Hematopoietic multipotent progenitor cell treated with erythropoietin and hydrocortisone succinate and interleukin-3 and kit ligand, for 15 days (in vitro differentiated cells): Measurements from ENCODE around the gene DNASE2B.
"Not testable (repeated sequence)": the region's sequence is repeated elsewhere in the genome, so short reads cannot be mapped to it uniquely, and the experiment has no call there.

ENCODE experiments used
- DNase-seq: peaks from one replicate; pipeline ENCODE4 v3.0.0-alpha.2; 2015; ENCODE audit warnings: low spot score

DNASE2B gene

DNA sequence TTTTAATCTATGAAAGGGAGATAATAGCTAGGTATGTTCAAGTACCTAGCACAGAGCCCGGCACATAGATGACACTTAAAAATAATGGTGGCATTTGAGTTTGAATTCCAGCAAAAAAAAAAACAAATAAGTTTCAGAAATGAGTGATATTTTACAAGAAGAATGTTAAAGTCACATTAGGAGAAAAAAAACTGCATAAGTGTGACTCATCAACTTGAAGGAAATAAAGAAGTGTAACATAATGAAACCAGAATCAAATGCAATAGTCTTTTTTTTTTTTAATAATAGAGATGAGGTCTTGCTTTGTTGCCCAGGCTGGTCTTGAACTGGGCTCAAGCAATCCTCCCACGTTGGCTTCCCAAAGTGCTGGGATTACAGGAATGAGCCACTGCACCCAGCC is 17.1 kb downstream of the DNASE2B start:
- DNase-seq: no peak

DNA sequence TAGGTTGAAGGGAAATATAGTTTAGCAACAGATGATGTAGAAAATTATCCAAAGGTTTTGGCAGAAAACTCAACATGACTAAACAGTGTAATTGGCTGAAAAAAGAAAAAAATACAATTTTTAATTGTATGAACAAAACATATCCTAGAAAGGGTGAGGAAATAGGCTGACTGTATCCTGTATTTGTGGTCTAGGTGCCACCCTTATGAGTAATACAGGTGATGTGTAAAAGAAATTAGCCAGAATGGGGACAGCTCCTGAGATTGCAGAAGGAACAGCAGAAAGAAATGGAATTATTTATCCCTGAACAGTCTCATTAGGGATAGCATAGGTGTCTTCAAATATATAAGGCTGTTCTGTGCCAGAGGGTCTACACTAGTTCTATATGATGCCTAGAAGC is 24.6 kb downstream of the DNASE2B start:
- no peak for DNase-seq

DNA sequence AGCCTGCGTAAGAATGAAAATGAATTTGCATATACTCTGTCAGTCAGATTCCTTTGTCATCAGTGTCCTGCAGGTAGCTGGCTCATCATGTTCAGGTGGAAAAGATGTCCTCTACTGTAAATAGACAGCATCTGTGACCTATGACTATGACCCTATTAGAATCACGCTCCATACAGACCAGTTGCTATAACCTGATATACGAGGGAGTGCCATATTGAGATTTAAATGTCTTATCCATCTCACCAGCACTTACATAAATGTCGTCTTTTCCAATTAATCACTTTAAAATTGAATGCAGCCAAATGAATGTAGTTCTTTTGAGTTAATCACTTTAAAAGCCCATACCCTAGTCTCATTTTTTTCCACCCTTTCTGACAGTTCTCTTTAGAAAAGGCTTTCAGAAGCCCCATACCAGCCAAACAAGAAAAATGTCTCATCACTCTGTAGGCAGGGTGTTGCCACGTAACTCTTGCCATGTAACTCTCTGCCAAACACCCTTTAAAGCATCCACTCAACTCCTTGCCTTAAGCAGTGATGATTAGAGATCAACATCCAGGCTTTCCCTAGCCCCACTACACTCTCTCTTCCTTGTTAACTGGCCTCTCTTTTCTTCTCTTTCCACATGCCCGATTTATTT is 26.3 kb downstream of the DNASE2B start:
- DNase-seq: no peak

DNA sequence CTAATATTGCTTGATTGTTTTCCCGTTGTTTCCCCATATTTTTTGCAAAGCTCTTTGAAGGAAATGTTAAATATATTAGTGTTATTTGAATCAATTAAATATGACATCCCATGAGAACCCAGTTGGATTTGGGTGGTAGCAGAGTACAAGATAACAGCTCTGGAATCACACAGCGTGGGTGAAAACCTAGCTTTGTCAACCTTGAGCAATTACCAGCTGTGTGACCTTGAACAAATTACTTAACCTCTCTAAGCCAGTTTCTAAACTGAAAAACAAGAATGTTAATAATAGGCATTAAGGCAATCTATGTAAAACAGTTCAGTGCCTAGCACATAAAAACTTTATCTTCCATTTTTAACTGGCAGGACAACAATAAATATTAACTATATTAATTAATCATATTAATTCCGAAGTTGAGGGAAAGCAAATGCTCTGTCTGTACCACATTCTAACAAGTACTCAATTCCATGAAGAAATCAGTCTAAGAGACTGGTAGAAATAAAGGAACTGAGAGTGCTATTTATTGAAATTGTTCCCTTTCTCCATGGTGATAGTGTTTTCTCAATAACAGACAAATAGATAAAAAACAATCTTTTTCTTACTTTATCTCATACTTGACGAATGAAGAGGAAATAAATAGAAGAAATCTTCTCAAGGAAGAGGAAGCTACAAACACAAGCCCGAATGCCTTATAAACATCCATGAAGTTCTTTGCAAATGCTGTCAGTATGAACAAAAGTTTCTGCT is 27.0 kb downstream of the DNASE2B start:
- no peak for DNase-seq

DNA sequence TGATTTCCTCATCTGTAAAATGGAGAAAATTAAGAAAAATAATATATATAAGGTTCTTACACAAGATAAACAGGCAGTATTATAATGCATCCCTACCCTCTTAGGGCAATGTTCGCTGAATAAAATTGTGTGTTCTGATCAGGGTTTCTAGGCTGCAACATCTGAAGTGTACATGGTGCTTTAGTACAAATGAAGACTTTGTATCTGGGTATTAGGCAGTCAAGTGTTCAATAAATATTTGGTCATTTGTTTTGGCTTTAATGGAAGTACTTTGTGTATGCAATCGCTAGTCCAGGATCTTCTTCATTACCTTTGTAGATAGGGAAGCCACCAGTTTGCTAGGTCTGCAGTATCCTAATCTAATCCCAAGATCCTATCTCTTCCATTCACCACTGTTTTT is 28.1 kb downstream of the DNASE2B start:
- no peak for DNase-seq

DNA sequence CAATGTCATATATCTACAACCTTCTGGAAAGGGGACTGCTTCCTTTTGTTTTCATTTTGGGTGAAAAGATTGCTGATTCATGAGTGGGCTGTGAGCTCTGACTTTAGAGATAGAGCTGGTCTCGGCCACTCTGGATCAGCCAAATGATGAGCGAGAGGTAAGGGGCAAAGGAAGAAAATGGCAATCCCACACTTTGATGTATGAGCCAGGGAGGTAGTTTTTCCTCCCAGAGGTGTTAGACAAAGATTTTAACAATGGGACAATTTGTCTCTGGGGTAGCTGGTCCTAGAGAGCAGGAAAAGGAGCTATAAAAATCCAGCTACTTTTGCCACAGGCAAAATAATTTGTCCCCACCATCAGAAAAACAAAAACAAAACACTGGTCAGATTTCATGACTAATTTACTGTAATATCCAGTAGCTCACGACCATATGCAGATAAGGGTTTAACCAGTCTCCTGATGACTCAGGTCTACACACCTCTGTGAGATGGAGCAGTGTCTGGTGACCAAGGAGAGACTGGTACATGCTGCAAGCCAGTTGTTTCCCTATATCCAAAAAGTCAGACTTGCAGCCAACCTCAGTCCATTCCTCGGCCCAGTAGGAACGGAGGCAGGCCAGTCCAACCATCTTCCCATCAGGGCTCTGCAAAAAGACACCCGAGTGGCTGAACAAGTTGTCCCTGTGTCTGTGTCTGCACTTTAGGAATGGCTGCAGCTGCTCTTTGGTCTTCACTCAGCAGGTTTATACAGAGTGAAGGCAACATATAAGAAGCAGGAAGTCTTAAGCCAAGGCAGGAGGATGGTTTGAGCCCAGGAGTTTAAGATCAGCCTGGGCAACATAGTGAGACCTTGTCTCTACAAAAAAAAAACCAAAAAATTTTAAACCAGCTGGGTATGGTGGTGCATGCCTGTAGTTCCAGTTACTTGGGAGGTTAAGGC is 29.2 kb downstream of the DNASE2B start:
- DNase-seq: no peak

DNA sequence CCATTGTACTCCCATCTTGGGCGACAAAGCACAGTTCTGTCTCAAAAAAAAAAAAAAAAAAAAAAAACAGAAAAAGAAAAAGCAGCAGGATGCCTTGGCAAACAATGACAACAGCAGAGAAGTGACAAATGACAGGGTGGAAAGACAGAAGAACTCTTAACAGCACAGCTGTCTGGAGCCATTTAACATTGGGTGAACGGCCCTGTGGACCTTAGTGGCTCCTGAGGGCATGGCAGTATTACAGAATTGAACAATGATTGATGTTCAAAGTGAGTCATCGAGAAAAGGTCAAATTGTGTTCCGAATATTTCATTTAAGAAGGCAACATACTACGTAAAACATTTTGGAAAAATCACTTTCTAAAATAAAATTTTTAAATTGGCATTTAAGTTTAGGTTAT is 30.0 kb downstream of the DNASE2B start:
- DNase-seq: no peak

DNA sequence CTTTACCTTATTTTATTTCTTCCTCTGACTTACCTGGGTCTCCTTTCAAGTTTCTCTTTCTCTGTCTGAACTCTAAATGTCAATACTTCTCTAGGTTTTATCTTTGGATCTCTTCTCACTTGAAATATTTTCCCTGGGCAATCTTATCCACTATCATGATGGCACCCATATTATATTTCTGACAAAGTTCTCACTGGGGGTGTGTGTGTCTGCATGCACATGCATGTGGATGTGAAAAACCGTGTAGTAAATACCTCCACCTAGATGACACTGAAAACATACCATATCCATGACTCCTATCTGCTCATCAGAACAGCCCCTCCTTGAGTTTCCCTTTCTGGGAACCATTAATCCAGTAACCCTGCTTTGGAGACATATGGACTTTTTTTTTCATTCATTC is 30.9 kb downstream of the DNASE2B start:
- no peak for DNase-seq

DNA sequence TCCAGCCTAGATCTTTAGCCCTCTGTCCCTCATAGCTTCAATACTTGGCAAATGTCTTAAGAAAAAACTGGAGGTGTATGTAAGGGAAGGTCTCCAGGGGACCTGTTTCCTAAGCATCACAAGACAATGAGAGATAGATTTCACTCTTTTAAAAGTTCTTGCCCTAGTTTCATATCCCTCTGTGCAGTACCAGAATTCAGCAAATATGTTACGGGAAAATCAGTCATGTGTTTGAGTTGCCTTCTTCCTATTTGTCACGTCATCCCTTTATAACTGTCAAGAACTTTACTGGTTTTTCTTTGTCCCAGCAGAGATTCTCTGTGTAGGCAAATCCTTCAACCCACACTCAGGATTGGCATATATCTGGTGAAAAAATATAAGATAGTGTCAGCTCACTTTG is 32.3 kb downstream of the DNASE2B start:
- no peak for DNase-seq

DNA sequence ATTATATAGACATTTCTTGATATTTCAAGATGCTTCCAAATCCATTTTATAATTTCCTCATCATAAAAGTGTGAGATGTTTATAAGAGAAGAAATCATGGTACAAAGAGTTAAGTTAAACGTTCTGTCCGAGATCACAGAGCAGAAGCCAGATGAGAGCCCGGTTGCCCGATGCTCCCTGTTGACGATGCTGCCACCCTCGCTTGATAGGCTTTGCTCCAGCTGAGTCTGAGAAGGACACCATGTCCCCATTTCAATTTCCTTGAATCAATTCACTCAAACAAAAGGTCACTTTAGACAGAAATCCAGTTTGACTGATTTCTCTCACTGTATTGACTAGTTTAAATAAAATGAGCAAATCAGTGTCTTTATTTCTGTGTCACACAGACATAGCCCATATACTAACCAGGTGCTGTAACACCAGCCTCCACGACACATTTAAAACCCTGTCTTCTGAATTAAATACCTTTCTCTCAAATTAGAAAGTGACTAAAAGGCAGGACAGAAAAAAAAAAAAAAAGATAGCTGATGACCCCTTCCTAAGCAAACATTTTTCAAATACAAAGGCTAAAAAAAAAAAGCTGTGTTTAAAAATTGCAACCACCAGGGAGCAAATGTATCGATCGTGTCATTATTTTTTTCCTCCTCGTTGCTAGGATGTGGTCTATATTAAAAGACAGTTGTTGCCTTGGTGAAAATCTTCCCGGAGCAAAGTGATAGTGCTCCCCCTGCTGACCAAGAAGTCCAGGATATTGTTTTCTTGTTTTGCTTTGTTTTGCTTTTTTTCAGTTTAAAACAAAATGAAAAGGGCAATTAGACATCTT is 35.2 kb downstream of the DNASE2B start:
- DNase-seq: peak; percentile 46

DNA sequence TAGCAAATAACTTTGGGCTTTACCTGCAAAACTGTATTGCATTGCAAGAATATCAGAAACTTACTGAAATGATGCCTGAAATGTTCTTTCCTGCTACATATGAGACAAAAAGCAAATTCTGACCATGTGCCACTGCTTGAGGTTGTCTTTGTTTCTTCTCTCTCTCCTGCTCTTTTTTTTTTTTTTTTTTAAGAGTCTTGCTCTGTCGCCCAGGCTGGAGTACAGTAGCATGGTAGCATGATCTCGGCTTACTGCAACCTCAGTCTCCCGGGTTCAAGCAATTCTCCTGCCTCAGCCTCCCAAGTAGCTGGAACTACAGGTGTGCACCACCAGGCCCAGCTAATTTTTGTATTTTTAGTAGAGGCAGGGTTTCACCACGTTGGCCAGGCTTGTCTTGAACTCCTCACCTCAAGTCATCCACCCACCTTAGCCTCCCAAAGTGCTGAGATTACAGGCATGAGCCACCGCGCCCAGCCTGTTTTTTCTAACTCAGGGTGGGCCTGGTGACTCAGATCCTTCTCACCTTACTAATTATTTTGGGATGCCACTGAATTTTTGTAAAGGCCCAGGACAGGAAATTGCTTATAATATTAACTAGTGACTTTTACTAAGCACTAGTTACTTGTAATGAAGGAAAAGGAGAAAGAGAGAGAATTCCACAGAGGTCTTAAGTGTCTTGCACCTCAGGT is 35.9 kb downstream of the DNASE2B start:
- no peak for DNase-seq

DNA sequence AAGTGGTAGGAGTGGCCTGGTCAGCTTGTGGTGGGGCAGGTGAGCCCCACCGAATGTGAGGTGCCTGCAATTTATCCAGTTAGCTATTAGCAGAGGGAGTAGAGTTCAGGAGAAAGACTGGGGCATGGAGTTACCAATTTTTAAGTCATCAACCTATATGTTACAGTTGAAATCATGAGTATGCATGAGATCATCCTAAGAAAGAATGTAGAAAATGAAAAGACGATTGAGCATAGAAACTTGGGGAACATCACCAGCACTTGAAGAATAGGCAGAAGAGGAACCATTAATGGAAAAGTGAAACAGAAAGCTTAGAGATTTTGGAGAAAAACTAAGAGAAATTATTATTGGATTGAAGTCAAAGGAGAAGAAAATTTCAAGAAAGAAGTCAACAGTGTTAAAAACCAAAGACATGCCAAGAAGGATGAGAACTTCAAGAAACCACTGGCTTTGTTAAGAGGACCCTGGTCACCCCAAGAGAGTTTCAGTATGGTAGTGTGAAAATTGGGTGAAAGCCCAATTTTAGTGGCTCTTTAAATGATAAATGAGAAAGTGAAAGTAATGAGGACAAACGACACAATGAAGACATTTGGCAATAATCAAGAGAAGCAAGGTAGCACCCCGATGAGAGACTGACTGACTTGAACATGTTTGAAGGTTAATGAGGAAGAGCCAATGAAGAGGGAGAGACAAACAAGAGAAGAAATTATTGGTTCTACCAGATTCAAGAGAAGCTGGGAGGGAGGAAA is 36.7 kb downstream of the DNASE2B start:
- DNase-seq: no peak

DNA sequence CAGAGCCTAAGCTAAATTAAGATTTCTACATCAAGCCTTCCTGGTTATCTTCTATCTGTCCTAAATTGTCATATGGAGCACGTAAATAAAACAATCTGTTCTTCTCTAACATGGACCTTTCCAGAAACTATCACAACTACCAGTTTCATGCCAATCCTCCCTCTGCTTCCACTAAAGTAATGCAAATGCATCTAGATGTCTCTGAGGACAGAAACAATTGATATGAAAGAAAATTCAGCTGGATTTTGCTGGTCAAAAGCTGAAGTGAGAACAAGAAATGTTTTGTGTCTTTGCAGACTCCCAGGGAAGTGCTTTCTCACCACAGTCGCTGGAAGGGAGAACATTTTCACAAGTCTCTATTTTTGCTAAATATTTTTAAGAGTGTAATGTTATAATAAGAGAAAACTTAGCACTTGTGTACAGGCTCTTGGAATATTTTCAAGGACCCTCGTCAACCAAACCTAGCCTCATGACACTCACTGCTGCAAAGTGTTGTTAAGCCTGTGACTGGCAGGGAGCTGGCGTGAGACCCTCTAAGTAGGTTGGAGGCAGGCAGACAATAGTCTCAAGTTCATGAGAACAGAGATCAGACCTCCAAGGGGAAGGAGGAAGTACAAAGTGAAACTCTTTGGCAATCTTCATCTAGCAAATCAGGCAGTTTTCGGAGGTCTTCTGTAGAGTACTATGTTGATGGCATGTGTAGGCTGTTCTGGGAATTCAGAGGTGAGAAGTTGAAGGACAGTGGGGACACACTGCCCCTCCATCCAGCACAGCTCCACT is 38.8 kb downstream of the DNASE2B start:
- DNase-seq: no peak

DNA sequence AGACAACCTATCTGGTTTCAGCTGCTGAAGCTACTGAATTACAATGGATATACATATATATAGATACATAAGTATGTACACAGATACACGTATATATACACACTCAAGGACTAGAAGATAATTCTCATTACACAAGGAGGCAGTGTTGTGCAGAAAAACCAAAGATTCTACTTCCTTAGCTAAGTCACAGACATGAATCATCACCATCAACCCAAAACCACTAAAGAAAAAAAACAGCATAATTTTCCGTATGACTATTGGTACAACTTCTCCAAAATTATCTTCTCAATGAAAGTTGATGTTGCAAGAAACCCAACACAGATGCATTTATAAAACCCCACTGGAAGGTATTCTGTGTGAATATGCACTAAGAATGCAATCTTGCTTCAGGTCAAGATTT is 44.0 kb downstream of the DNASE2B start:
- peak; percentile 61 for DNase-seq

DNA sequence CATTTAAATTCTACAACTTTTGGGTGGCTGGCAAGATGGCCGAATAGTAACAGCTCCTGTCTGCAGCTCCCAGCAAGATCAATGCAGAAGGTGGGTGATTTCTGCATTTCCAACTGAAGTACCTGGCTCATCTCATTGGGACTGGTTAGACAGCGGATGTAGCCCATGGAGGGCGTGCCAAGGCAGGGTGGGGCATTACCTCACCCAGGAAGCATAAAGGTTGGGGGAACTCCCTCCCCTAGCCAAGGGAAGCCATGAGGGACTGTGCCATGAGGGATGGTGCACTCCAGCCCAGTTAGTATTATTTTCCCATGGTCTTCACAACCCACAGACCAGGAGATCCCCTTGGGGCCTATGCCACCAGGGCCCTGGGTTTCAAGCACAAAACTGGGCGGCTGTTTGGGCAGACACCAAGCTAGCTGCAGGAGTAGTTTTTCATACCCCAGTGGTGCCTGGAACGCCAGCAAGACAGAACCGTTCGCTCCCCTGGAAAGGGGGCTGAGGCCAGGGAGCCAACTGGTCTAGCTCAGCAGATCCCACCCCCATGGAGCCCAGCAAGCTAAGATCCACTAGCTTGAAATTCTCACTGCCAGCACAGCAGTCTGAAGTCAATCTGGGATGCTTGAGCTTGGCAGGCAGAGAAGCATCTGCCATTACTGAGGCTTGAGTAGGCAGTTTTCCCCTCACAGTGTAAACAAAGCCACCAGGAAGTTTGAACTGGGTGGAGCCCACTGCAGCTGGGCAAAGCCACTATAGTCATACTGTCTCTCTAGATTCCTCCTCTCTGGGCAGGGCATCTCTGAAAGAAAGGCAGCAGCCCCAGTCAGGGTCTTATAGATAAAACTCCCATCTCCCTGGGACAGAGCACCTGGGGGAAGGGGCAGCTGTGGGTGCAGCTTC is 44.7 kb downstream of the DNASE2B start:
- not testable (repeated sequence) for DNase-seq

DNA sequence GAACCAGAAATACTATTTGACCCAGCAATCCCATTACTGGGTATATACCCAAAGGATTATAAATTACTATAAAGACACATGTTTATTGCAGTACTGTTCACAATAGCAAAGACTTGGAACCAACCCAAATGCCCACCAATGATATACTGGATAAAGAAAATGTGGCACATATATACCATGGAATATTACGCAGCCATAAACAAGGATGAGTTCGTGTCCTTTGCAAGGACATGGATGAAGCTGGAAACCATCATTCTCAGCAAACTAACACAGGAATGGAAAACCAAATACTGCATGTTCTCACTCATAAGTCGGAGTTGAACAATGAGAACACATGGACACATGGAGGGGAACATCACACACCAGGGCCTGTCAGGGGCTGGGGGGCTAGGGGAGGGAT is 50.4 kb downstream of the DNASE2B start:
- DNase-seq: not testable (repeated sequence)

DNA sequence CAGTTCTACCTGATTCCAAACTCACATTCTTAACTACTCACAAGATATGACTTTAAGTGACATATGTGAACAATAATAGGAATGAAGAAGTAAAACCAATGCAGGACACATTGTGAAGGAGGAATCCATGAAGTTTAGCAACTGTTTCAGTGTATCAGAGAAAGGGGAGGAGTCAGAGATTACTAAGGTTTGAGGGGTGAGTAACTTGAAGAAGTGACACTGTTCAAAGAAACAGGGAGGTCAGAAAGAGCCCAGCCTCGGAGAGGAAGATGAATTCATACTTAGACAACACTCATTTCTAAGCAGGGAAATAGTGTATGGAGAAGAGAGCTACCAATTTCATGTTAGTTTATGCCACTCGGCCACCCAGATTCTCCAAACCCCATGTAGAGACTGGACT is 52.6 kb downstream of the DNASE2B start:
- no peak for DNase-seq

DNA sequence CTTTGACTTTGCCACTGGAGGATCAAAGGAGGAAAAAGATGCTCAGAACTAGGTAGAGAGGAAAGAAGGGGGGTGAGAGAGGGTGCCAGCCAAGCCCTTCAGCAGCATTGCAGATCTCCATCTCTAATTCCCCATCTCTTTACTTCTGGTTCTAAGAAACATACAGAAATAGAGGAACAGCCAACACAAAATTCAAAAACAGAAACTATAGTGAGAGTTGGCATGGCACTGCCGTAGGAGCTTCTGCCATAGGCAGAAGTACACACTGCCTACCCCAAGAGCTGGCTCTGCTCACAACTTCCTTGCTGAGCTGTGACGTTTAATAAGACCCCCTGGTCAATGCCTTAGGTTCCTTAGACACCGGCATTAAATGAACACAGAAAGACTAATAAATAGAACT is 54.2 kb downstream of the DNASE2B start:
- no peak for DNase-seq

DNA sequence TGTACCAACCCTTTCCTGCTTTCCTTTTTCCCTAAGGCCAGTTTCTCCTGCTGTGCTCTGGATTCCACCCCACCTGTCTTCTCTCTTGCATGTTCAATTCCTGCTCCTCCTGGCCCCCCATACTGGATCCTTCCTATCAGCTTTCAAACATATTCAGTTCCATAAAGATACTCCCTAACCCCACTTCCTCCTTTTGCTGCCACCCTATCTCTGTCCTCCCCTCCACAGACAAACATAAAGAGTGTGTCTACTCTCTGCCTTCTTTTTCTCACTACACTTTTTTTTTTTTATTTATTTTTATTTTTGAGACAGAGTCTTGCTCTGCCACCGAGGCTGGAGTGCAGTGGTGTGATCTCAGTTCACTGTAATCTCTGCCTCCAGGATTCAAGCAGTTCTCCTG is 63.8 kb downstream of the DNASE2B start:
- DNase-seq: no peak
